Natural killer cell treated with Interleukin-12 subunit alpha and Interleukin-12 subunit beta and Interleukin-15 and Interleukin-18, amount 100 ng/mL, for 72 hours (primary cell): ENCODE data around the gene UBALD2. TPM values are rescaled to one million over a fixed set of nuclear protein-coding genes. Genes with fewer than 3 reads are reported as not detected.
"Not testable (repeated sequence)": the region's sequence is repeated elsewhere in the genome, so short reads cannot be mapped to it uniquely, and the experiment has no call there.

Experiments
- ATAC-seq, 2 donors: fragments of 150-1000 bp; cut with Tn5 transposase in 1 of 2; sonication (Bioruptor Pico), chemical (Tn5 transposase) in 1 of 2; 2 replicates each; pipeline ENCODE4 v1.10.0; 2021
- DNase-seq: peaks from one replicate; pipeline ENCODE4 v3.0.0; 2022; ENCODE audit warnings: low spot score
- H3K27ac Mint-ChIP-seq, 2 donors: 1 replicate in 1 of 2; 2 replicates in 1 of 2; pipeline ENCODE4 v1.8.0; 2022; ENCODE audit warnings: mixed read lengths in 2 of 2, mild to moderate bottlenecking in 1 of 2, moderate library complexity in 1 of 2
- H3K27me3 Mint-ChIP-seq, 2 donors: 1 replicate in 1 of 2; 2 replicates in 1 of 2; pipeline ENCODE4 v1.8.0; 2022; ENCODE audit warnings: mixed read lengths in 2 of 2
- H3K36me3 Mint-ChIP-seq: one replicate; pipeline ENCODE4 v1.8.0; 2022; ENCODE audit warnings: mixed read lengths
- H3K4me1 Mint-ChIP-seq, 2 donors: 1 replicate in 1 of 2; 2 replicates in 1 of 2; pipeline ENCODE4 v1.8.0; 2022; ENCODE audit warnings: low read depth in 2 of 2, mixed read lengths in 2 of 2, mild to moderate bottlenecking in 1 of 2
- H3K4me3 Mint-ChIP-seq: one replicate; pipeline ENCODE4 v1.8.0; 2022; ENCODE audit warnings: mixed read lengths
- H3K9me3 Mint-ChIP-seq: 2 replicates; pipeline ENCODE4 v1.8.0; 2022; ENCODE audit warnings: mixed read lengths
- total RNA-seq, 2 donors: library from RNA; stranded (reverse); gene quantifications; one replicate each; pipeline ENCODE4 v1.2.3, GENCODE V29; 2022

Gene UBALD2
- total RNA-seq, 2 donors from 2014 or later = 216 to 262 TPM

DNA sequence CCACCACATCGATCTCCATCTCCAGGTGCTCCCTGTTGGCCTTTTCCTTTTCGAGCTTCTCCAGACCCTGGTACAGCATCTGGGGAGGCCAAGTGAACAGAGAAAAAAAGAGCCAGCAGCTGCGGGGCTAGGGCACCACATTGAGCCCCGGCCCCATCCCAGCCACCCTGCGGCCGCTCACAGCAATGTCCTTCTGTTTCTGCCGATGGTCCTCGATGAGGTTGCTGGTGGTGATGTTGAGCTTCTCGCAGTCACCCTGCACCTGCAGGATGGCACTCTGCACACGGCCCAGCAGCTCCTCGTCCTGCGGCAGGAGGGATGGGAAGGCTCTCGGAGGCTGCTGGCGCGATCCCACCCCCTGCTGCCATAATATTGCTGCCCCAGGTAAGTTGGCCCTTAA is 15.5 kb downstream of the UBALD2 start:
- no peak for ATAC-seq
- Mint-ChIP-seq H3K27me3 (no peaks in the 10 kb centered on the region), H3K36me3 (no peaks in the 10 kb centered on the region), H3K4me3 (no peak overlapping the region), H3K27ac (peak overlapping the region in 1 of 2 donors; percentile 73), H3K4me1 (peaks cover 6 to 32% of the 10 kb centered on the region in 2 donors), H3K9me3 (no peaks in the 10 kb centered on the region)
- no peak for DNase-seq

DNA sequence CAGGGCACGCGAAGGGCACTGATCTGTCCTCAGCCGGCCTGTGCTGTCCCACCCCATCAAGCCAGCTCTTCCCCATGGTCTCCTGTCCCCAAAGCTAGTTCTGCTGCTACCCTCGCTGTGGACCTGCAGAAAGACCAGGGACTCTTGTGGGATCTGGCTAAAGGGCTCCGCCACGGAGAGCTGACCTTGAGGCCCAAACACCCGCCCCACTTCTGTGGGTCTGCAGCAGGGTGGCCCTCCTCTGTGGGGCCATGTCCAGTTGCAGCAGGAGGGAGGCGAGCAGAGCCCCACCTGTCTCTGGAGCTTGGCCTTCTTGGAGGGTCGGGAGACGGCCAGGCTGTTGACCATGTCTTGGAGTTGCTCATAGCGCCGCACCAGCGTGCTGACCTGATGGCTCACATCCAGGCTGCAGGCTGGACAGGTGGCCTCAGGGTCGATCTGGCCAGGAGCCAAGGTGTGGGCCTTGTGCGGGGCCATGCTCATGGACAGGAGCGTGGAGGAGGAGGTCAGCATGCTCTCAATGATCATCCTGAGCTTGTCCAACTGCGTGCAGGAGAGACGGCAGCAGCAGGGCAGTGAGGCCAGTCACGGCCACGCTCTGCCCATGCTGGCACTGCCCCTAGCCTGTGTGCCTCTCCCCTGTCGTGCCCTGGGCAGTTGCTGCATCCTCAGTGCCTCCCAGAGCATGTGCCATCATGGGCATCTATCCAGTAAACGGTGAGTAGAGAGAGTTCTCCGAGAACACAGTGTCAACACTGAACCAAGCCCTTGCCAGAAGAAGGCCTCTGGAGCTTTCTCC is 16.6 kb downstream of the UBALD2 start:
- H3K4me3 Mint-ChIP-seq = no peak overlapping the region
- H3K27me3 Mint-ChIP-seq = no peaks in the 10 kb centered on the region
- no peak for DNase-seq
- peaks cover 6 to 23% of the 10 kb centered on the region in 2 donors for H3K4me1 Mint-ChIP-seq
- H3K27ac Mint-ChIP-seq = peak overlapping the region in 1 of 2 donors; percentile 73
- H3K36me3 Mint-ChIP-seq = no peaks in the 10 kb centered on the region
- H3K9me3 Mint-ChIP-seq = no peaks in the 10 kb centered on the region
- no peak for ATAC-seq

- Mint-ChIP-seq H3K27me3 (no peaks in the 10 kb centered on the region), H3K9me3 (no peaks in the 10 kb centered on the region), H3K4me1 (no peaks in the 10 kb centered on the region), H3K36me3 (no peaks in the 10 kb centered on the region), H3K4me3 (no peak overlapping the region), H3K27ac (no peak overlapping the region)
- DNase-seq = no peak
- ATAC-seq = no peak
Measured at GRCh38 chr17:76292567-76292966, 27.4 kb downstream of the UBALD2 start.

DNA sequence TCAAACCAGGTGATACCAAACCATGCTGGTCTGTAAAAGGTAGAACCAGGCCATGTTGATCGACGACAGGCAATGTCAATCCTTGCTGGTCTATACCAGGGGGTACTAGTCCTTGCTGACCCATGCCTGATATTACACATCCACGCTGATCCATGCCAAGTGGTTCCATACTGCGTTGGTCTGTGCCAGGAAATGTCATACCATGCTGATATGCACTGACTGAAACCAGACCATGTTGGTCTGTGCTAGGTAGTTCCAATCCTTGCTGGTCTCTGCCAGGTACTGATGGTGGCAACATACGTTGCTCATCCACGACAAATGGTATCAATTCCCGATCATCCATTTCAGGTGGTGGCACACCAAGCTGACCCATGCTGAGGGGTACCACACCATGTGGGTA is 28.0 kb downstream of the UBALD2 start:
- no peaks in the 10 kb centered on the region for H3K4me1 Mint-ChIP-seq
- no peak overlapping the region for H3K27ac Mint-ChIP-seq
- no peaks in the 10 kb centered on the region for H3K27me3 Mint-ChIP-seq
- no peaks in the 10 kb centered on the region for H3K36me3 Mint-ChIP-seq
- DNase-seq = no peak
- H3K9me3 Mint-ChIP-seq = no peaks in the 10 kb centered on the region
- no peak overlapping the region for H3K4me3 Mint-ChIP-seq
- ATAC-seq = no peak

DNA sequence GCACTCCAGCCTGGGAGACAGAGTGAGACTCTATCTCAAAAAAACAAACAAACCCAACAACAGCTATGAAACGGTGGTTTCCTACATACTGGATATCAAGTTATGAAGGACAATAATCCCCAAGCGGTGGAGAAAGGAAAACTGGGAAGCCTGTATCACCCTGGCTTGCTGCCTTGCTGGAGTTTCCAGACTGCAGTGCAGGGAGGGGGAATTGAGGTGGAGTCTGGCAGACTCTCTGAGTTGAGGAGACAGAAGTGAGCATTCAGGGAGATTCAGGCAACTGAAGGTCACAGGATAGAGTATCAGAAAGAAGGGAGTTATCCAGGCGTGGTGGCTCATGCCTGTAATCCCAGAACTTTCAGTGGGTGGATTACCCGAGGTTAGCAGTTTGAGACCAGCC is 31.0 kb downstream of the UBALD2 start:
- H3K27ac Mint-ChIP-seq = no peak overlapping the region
- H3K4me3 Mint-ChIP-seq = no peak overlapping the region
- DNase-seq (no peak), ATAC-seq (no peak)
- no peaks in the 10 kb centered on the region for H3K36me3 Mint-ChIP-seq
- H3K4me1 Mint-ChIP-seq = no peaks in the 10 kb centered on the region
- no peaks in the 10 kb centered on the region for H3K9me3 Mint-ChIP-seq
- no peaks in the 10 kb centered on the region for H3K27me3 Mint-ChIP-seq

- Mint-ChIP-seq H3K27ac (no peak overlapping the region), H3K36me3 (no peaks in the 10 kb centered on the region), H3K4me3 (no peak overlapping the region), H3K9me3 (no peaks in the 10 kb centered on the region), H3K4me1 (no peaks in the 10 kb centered on the region), H3K27me3 (no peaks in the 10 kb centered on the region)
- ATAC-seq (no peak), DNase-seq (no peak)
Measured at GRCh38 chr17:76296889-76297288, 31.7 kb downstream of the UBALD2 start.

DNA sequence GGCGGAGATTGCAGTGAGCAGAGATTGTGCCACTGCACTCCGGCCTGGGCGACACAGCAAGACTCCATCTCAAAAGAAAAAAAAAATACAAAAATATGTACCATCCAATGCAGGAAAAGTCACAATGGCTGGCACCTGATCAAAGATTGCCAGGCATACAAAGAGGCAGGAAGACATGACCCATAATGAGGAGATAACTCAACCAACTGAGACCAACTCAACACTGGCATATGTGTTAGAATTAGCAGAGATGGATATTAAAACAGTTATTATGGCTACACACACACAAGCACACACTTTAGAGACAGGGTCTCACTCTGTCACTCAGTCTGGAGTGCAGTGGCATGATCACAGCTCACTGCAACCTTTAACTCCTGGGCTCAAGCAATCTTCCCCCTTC is 32.3 kb downstream of the UBALD2 start:
- Mint-ChIP-seq H3K27ac (no peak overlapping the region), H3K4me3 (no peak overlapping the region), H3K9me3 (no peaks in the 10 kb centered on the region), H3K36me3 (no peaks in the 10 kb centered on the region), H3K27me3 (no peaks in the 10 kb centered on the region), H3K4me1 (no peaks in the 10 kb centered on the region)
- ATAC-seq (no peak), DNase-seq (no peak)

GRCh38 chr17:76304226-76305134 is 39.3 kb downstream of the UBALD2 start:
- no peaks in the 10 kb centered on the region for H3K9me3 Mint-ChIP-seq
- no peak for DNase-seq
- peaks cover 0 to 5% of the 10 kb centered on the region in 2 donors for H3K4me1 Mint-ChIP-seq
- ATAC-seq = peak in 1 of 2 donors; percentile 34
- no peaks in the 10 kb centered on the region for H3K36me3 Mint-ChIP-seq
- H3K27ac Mint-ChIP-seq = no peak overlapping the region
- H3K27me3 Mint-ChIP-seq = no peaks in the 10 kb centered on the region
- H3K4me3 Mint-ChIP-seq = no peak overlapping the region

GRCh38 chr17:76305135-76305454 is 39.9 kb downstream of the UBALD2 start:
- not testable (repeated sequence) for H3K4me3 Mint-ChIP-seq, H3K27me3 Mint-ChIP-seq, ATAC-seq

DNA sequence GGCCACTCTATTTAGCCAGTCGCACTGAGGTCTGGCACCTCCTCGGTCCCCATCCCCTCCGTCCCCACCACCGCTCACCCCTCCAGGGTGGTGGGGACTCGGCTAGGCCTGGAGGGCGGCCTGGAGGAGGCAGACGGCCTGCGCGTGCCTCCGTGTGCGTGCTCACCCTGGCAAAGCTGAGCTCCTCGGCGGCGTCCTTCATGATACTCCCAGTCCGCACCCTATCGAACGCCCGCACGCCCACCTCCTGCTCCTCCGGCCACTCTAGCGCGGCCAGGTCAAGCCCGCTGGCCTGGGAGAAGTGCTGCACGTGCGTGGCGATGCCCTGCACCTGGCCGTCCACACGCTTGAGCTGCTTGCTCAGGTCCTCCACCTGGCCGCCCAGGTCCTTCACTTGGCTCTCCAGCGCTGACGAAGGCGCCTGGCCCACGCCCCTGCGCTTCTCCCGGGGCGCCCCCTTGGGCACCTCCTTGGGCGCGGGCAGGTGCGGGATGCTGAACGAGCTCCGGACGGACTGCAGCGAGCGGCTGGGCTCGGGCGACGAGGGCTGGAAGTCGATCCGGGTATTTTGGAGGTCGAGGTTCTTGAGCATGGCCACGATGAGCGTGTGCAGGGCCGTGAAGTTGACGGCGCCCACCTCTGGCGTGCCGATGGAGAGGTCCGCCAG is 42.3 kb downstream of the UBALD2 start:
- ATAC-seq (peak in 1 of 2 donors; percentile 19), DNase-seq (no peak)
- H3K36me3 Mint-ChIP-seq = no peaks in the 10 kb centered on the region
- H3K27me3 Mint-ChIP-seq = no peaks in the 10 kb centered on the region
- H3K27ac Mint-ChIP-seq = no peak overlapping the region
- no peak overlapping the region for H3K4me3 Mint-ChIP-seq
- H3K9me3 Mint-ChIP-seq = no peaks in the 10 kb centered on the region
- H3K4me1 Mint-ChIP-seq = peaks cover 0 to 5% of the 10 kb centered on the region in 2 donors

More at GRCh38 chr17:76305135-76305454, 39.9 kb downstream of the UBALD2 start:
- not testable (repeated sequence) for H3K27ac Mint-ChIP-seq, H3K9me3 Mint-ChIP-seq, DNase-seq, H3K4me1 Mint-ChIP-seq, H3K36me3 Mint-ChIP-seq

DNA sequence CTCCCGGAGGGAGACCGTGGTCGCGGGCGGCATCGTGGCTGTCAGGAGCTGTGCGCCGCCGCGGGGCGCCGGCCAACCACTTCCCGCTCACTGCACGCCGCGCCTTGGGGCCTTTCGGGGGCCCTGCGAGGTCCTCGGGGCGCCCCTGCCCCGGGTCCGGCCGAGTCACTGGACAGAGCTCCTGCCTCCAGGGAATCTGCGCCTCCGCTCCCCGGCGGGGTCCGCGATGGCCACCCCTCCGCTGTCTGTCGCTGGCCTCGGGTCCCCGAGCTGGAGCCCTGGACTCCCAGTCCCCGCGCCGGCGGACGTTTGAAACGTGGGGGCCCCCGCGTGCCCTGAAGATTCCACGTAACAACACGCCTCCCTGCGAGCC is 42.8 kb downstream of the UBALD2 start, which contains the start of gene QRICH2:
TSS of gene QRICH2 (minus strand) at position 311 of the 373 bp plus-strand sequence. CDS start at position 33, 278 bp downstream.
- Mint-ChIP-seq H3K27ac (no peak within 1 kb of the TSS), H3K9me3 (no peaks in the 10 kb centered on the region), H3K27me3 (no peaks in the 10 kb centered on the region), H3K36me3 (no peaks in the 10 kb centered on the region), H3K4me1 (peaks cover 0 to 5% of the 10 kb centered on the region in 2 donors), H3K4me3 (no peak within 1 kb of the TSS)
- DNase-seq (no peak), ATAC-seq (no peak)

GRCh38 chr17:76309461-76309860 is 44.3 kb downstream of the UBALD2 start:
- ATAC-seq (no peak), DNase-seq (no peak)
- no peaks in the 10 kb centered on the region for H3K27me3 Mint-ChIP-seq
- H3K4me3 Mint-ChIP-seq = no peak overlapping the region
- H3K27ac Mint-ChIP-seq = no peak overlapping the region
- H3K9me3 Mint-ChIP-seq = no peaks in the 10 kb centered on the region
- H3K4me1 Mint-ChIP-seq = peaks cover 0 to 3% of the 10 kb centered on the region in 2 donors
- H3K36me3 Mint-ChIP-seq = no peaks in the 10 kb centered on the region

GRCh38 chr17:76312735-76313134 is 47.6 kb downstream of the UBALD2 start:
- Mint-ChIP-seq H3K9me3 (no peaks in the 10 kb centered on the region), H3K4me1 (peaks cover 0 to 3% of the 10 kb centered on the region in 2 donors), H3K4me3 (no peak overlapping the region), H3K27me3 (no peaks in the 10 kb centered on the region), H3K36me3 (no peaks in the 10 kb centered on the region), H3K27ac (no peak overlapping the region)
- ATAC-seq (no peak), DNase-seq (no peak)
